HEK293 (cell line): ENCODE results near the gene CTSF.
A peak's percentile ranks its signal among the peaks of the same experiment; 100 is the strongest.

Experiments
- BCL11A ChIP-seq: fragments of 450-650 bp; formaldehyde crosslinking; IDR thresholded peaks from 2 replicates; pipeline ENCODE4 v1.5.1; 2016; ENCODE audit warnings: low read depth, missing biosample characterization, missing genetic modification characterization
- FEZF1 ChIP-seq: fragments of 450-650 bp; formaldehyde crosslinking; IDR thresholded peaks from 2 replicates; pipeline ENCODE4 v1.5.1; 2016; ENCODE audit warnings: missing biosample characterization, missing genetic modification characterization
- KLF16 ChIP-seq: fragments of 450-650 bp; formaldehyde crosslinking; IDR thresholded peaks from 2 replicates; pipeline ENCODE4 v1.5.1; 2017; ENCODE audit warnings: missing biosample characterization, missing genetic modification characterization
- MZF1 ChIP-seq: fragments of 450-650 bp; formaldehyde crosslinking; IDR thresholded peaks from 2 replicates; pipeline ENCODE4 v1.5.1; 2017; ENCODE audit warnings: missing biosample characterization, missing genetic modification characterization, borderline replicate concordance
- ZFHX2 ChIP-seq: fragments of 450-650 bp; formaldehyde crosslinking; conservative IDR thresholded peaks from 2 replicates; pipeline ENCODE4 v1.5.1; 2016; ENCODE audit warnings: missing biosample characterization, missing genetic modification characterization
- ZNF112 ChIP-seq: fragments of 450-650 bp; formaldehyde crosslinking; IDR thresholded peaks from 2 replicates; pipeline ENCODE4 v1.5.0; 2017; ENCODE audit warnings: missing biosample characterization, missing genetic modification characterization
- ZNF133 ChIP-seq: fragments of 450-650 bp; formaldehyde crosslinking; IDR thresholded peaks from 2 replicates; pipeline ENCODE4 v1.5.1; 2016; ENCODE audit warnings: missing biosample characterization, missing genetic modification characterization
- ZNF394 ChIP-seq: fragments of 450-650 bp; formaldehyde crosslinking; IDR thresholded peaks from 2 replicates; pipeline ENCODE4 v1.5.1; 2016; ENCODE audit warnings: missing biosample characterization, missing genetic modification characterization, mild to moderate bottlenecking, moderate library complexity, borderline replicate concordance
- ZNF48 ChIP-seq: fragments of 450-650 bp; formaldehyde crosslinking; IDR thresholded peaks from 2 replicates; pipeline ENCODE4 v1.5.1; 2016; ENCODE audit warnings: missing biosample characterization, missing genetic modification characterization
- ZNF654 ChIP-seq: fragments of 450-650 bp; formaldehyde crosslinking; IDR thresholded peaks from 2 replicates; pipeline ENCODE4 v1.5.1; 2016; ENCODE audit warnings: low read depth, missing biosample characterization, missing genetic modification characterization
- ZNF747 ChIP-seq: fragments of 450-650 bp; formaldehyde crosslinking; IDR thresholded peaks from 2 replicates; pipeline ENCODE4 v1.5.1; 2016; ENCODE audit warnings: missing biosample characterization, missing genetic modification characterization
- ZNF785 ChIP-seq: fragments of 450-650 bp; formaldehyde crosslinking; IDR thresholded peaks from 2 replicates; pipeline ENCODE4 v1.5.1; 2016; ENCODE audit warnings: missing biosample characterization, missing genetic modification characterization
- ZNF792 ChIP-seq: fragments of 450-650 bp; formaldehyde crosslinking; IDR thresholded peaks from 2 replicates; pipeline ENCODE4 v1.5.1; 2016; ENCODE audit warnings: missing biosample characterization, missing genetic modification characterization
- ZSCAN16 ChIP-seq: fragments of 450-650 bp; formaldehyde crosslinking; IDR thresholded peaks from 2 replicates; pipeline ENCODE4 v1.5.1; 2016; ENCODE audit warnings: missing biosample characterization, missing genetic modification characterization
- ZSCAN18 ChIP-seq: fragments of 450-650 bp; formaldehyde crosslinking; IDR thresholded peaks from 2 replicates; pipeline ENCODE4 v1.5.1; 2016; ENCODE audit warnings: missing biosample characterization, missing genetic modification characterization
- ZSCAN5A ChIP-seq: fragments of 450-650 bp; formaldehyde crosslinking; IDR thresholded peaks from 2 replicates; pipeline ENCODE4 v1.5.1; 2016; ENCODE audit warnings: missing biosample characterization, missing genetic modification characterization
- TF ChIP-seq, protein P1 (sequence below): fragments of 450-650 bp; formaldehyde crosslinking; IDR thresholded peaks from 2 replicates; pipeline ENCODE4 v1.5.0; 2017; ENCODE audit warnings: missing biosample characterization, missing genetic modification characterization, borderline replicate concordance
- TF ChIP-seq, protein P2 (sequence below): fragments of 450-650 bp; formaldehyde crosslinking; IDR thresholded peaks from 2 replicates; pipeline ENCODE4 v1.5.1; 2016; ENCODE audit warnings: missing biosample characterization, missing genetic modification characterization
- TF ChIP-seq, protein P3 (sequence below): fragments of 450-650 bp; formaldehyde crosslinking; IDR thresholded peaks from 2 replicates; pipeline ENCODE4 v1.5.1; 2016; ENCODE audit warnings: missing biosample characterization, missing genetic modification characterization, borderline replicate concordance
- TF ChIP-seq, protein P4 (sequence below): fragments of 450-650 bp; formaldehyde crosslinking; IDR thresholded peaks from 2 replicates; pipeline ENCODE4 v1.5.1; 2017; ENCODE audit warnings: missing biosample characterization, missing genetic modification characterization
- TF ChIP-seq, protein P5 (sequence below): fragments of 450-650 bp; formaldehyde crosslinking; IDR thresholded peaks from 2 replicates; pipeline ENCODE4; 2016; ENCODE audit warnings: missing biosample characterization, missing genetic modification characterization

Gene CTSF

DNA sequence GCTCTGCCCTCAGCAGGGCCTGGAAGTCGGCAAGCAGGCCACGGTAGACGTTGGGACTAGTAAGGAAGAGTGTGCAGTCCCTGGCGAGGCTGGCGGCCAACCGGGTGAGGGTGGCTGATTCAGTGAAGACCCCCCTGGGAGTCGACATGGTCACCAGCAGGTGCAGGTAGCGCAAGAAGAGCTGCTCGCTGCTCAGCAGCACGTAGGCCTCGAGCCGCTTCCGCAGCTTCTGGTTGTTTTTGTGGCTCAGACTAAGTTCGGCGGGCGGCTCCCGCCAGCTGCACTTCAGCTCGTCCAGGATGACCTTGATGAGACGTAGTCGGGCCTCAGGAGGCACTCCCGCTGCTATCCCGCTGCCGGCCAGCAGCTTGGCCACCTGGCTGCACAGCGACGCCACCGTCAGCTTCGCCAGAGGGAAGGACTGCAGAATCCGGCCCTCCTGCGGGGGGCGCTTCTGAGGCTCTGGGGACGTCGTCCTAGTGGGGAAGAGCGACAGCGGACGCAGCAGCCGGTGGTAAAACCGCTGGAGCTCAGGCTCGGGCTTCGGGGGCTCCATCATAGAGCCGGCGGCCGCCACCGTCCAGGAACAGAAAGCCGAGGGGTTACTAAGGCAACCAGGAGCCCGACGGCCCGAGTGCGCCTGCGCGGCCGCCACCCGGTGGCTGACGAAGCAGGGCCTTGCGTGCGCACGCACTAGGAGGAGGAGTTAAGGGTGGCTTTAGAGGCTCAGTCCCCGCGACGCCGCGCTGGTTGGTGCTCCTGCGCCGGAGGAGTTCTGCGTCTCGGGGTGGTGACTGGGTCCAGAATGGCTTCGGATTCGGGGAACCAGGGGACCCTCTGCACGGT lies 24.3 kb upstream of the CTSF start, which contains the start of the genes CCDC87 and CCS (continued):
- TF ChIP-seq, protein P1, sequence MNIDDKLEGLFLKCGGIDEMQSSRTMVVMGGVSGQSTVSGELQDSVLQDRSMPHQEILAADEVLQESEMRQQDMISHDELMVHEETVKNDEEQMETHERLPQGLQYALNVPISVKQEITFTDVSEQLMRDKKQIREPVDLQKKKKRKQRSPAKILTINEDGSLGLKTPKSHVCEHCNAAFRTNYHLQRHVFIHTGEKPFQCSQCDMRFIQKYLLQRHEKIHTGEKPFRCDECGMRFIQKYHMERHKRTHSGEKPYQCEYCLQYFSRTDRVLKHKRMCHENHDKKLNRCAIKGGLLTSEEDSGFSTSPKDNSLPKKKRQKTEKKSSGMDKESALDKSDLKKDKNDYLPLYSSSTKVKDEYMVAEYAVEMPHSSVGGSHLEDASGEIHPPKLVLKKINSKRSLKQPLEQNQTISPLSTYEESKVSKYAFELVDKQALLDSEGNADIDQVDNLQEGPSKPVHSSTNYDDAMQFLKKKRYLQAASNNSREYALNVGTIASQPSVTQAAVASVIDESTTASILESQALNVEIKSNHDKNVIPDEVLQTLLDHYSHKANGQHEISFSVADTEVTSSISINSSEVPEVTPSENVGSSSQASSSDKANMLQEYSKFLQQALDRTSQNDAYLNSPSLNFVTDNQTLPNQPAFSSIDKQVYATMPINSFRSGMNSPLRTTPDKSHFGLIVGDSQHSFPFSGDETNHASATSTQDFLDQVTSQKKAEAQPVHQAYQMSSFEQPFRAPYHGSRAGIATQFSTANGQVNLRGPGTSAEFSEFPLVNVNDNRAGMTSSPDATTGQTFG (tag by site-specific recombination): no peak
- TF ChIP-seq ZNF792 (tag by site-specific recombination) (no peak), ZSCAN18 (tag by site-specific recombination) (no peak), FEZF1 (tag by site-specific recombination) (no peak), ZNF654 (tag by site-specific recombination) (no peak), ZNF133 (tag by site-specific recombination) (no peak), ZFHX2 (tag by site-specific recombination) (no peak), ZNF785 (no peak), ZNF747 (tag by site-specific recombination) (no peak), KLF16 (tag by site-specific recombination) (no peak), ZSCAN5A (no peak), ZNF48 (no peak), MZF1 (tag by site-specific recombination) (no peak), ZSCAN16 (peak; percentile 89), ZNF394 (tag by site-specific recombination) (no peak), BCL11A (tag by site-specific recombination) (no peak), ZNF112 (tag by site-specific recombination) (no peak)
- TF ChIP-seq, protein P2, sequence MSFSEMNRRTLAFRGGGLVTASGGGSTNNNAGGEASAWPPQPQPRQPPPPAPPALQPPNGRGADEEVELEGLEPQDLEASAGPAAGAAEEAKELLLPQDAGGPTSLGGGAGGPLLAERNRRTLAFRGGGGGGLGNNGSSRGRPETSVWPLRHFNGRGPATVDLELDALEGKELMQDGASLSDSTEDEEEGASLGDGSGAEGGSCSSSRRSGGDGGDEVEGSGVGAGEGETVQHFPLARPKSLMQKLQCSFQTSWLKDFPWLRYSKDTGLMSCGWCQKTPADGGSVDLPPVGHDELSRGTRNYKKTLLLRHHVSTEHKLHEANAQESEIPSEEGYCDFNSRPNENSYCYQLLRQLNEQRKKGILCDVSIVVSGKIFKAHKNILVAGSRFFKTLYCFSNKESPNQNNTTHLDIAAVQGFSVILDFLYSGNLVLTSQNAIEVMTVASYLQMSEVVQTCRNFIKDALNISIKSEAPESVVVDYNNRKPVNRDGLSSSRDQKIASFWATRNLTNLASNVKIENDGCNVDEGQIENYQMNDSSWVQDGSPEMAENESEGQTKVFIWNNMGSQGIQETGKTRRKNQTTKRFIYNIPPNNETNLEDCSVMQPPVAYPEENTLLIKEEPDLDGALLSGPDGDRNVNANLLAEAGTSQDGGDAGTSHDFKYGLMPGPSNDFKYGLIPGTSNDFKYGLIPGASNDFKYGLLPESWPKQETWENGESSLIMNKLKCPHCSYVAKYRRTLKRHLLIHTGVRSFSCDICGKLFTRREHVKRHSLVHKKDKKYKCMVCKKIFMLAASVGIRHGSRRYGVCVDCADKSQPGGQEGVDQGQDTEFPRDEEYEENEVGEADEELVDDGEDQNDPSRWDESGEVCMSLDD: no peak
- TF ChIP-seq, protein P3, sequence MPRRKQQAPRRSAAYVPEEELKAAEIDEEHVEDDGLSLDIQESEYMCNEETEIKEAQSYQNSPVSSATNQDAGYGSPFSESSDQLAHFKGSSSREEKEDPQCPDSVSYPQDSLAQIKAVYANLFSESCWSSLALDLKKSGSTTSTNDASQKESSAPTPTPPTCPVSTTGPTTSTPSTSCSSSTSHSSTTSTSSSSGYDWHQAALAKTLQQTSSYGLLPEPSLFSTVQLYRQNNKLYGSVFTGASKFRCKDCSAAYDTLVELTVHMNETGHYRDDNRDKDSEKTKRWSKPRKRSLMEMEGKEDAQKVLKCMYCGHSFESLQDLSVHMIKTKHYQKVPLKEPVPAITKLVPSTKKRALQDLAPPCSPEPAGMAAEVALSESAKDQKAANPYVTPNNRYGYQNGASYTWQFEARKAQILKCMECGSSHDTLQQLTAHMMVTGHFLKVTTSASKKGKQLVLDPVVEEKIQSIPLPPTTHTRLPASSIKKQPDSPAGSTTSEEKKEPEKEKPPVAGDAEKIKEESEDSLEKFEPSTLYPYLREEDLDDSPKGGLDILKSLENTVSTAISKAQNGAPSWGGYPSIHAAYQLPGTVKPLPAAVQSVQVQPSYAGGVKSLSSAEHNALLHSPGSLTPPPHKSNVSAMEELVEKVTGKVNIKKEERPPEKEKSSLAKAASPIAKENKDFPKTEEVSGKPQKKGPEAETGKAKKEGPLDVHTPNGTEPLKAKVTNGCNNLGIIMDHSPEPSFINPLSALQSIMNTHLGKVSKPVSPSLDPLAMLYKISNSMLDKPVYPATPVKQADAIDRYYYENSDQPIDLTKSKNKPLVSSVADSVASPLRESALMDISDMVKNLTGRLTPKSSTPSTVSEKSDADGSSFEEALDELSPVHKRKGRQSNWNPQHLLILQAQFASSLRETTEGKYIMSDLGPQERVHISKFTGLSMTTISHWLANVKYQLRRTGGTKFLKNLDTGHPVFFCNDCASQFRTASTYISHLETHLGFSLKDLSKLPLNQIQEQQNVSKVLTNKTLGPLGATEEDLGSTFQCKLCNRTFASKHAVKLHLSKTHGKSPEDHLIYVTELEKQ (tag by site-specific recombination): no peak
- TF ChIP-seq, protein P4, sequence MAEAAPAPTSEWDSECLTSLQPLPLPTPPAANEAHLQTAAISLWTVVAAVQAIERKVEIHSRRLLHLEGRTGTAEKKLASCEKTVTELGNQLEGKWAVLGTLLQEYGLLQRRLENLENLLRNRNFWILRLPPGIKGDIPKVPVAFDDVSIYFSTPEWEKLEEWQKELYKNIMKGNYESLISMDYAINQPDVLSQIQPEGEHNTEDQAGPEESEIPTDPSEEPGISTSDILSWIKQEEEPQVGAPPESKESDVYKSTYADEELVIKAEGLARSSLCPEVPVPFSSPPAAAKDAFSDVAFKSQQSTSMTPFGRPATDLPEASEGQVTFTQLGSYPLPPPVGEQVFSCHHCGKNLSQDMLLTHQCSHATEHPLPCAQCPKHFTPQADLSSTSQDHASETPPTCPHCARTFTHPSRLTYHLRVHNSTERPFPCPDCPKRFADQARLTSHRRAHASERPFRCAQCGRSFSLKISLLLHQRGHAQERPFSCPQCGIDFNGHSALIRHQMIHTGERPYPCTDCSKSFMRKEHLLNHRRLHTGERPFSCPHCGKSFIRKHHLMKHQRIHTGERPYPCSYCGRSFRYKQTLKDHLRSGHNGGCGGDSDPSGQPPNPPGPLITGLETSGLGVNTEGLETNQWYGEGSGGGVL: no peak
- TF ChIP-seq, protein P5, sequence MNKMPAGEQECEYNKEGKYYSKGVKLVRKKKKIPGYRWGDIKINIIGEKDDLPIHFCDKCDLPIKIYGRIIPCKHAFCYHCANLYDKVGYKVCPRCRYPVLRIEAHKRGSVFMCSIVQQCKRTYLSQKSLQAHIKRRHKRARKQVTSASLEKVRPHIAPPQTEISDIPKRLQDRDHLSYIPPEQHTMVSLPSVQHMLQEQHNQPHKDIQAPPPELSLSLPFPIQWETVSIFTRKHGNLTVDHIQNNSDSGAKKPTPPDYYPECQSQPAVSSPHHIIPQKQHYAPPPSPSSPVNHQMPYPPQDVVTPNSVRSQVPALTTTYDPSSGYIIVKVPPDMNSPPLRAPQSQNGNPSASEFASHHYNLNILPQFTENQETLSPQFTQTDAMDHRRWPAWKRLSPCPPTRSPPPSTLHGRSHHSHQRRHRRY (tag by site-specific recombination): no peak
